22Rv1 (cell line): ENCODE data around the gene POLA1.

Experiments
- H3K27ac ChIP-seq: fragments of 450-650 bp; 2 replicates; pipeline ENCODE4 v1.5.1; 2017
- ZFX ChIP-seq: fragments of 450-650 bp; IDR thresholded peaks from 2 replicates; pipeline ENCODE4 v1.6.1; 2017; ENCODE audit warnings: antibody characterized with exemption, borderline replicate concordance
- TF ChIP-seq, protein P1 (sequence below): fragments of 450-650 bp; IDR thresholded peaks from 2 replicates; pipeline ENCODE4 v1.5.1; 2017; ENCODE audit warnings: mild to moderate bottlenecking

The POLA1 gene

DNA sequence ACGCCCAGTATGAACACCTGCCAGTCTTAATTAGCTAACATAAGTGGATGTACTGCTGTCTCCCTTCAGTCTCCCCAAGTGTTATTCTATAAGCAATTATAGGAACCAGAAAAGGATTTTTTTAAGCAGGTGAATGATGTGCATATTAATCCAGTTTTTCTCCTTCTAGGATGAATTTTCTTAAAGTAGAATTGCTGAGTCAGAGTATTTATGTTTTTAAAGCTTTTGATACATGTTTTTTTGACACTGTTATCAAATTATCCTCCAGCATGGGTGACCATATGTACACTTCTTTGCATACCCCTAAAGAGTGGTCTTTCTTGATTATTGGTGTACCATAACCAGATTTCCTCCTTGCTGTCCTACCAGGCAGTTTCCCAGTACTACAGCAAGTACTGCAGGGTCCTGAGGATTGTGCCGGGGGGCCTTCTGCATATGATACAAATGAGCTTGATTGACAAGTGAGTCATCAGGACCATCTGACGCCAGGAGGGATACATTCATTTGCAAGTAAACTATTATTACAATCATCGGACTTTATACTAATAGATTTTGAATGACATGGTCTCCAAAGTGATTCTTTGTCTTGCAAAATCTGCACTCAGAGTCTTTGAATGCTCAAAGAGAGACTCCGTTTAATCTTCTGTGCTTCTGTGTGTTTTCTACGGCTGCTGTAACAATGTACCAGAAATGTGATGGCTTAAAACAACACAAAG lies 35.9 kb upstream of the POLA1 start:
- no peak for TF ChIP-seq ZFX
- TF ChIP-seq, protein P1, sequence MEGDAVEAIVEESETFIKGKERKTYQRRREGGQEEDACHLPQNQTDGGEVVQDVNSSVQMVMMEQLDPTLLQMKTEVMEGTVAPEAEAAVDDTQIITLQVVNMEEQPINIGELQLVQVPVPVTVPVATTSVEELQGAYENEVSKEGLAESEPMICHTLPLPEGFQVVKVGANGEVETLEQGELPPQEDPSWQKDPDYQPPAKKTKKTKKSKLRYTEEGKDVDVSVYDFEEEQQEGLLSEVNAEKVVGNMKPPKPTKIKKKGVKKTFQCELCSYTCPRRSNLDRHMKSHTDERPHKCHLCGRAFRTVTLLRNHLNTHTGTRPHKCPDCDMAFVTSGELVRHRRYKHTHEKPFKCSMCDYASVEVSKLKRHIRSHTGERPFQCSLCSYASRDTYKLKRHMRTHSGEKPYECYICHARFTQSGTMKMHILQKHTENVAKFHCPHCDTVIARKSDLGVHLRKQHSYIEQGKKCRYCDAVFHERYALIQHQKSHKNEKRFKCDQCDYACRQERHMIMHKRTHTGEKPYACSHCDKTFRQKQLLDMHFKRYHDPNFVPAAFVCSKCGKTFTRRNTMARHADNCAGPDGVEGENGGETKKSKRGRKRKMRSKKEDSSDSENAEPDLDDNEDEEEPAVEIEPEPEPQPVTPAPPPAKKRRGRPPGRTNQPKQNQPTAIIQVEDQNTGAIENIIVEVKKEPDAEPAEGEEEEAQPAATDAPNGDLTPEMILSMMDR = no peak
- H3K27ac ChIP-seq = no peak overlapping the region

DNA sequence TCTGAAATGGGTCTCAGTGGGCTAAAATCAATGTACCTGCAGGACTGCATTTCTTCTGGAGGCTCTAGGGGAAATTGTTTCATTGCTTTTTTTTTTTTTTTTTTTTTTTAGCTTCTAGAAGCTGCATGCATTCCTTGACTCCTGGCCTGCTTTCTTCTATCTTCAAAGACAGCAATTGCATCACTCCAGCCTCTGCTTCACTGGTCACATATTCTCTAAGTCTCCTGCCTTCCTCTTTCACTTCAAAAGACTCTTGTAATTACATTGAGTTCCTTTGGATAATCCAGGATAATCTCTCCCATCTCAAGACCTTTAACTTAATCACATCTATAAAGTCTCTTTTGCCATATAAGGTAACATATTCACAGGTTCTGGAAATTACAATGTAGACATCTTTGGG lies 35.3 kb upstream of the POLA1 start:
- TF ChIP-seq, protein P1 = no peak
- TF ChIP-seq ZFX = no peak
- H3K27ac ChIP-seq = no peak overlapping the region

DNA sequence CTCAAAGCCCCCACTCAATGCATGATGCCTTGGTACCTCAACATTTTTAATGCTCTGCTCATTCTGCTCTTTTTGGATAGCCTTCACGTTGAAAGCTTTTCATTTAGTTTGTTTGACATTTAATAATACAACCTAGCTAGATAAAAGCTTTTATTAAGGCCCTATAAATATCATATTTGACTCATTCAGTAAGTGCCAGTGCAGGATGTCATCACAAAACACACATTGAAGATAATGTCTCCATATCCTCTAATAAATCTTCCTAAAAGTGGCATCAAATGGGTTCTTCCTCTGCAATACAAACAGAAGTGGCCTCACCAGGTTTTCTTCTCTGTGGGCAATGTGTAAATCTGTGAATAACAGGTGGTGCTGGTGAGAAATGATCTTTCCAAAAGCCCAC lies 34.6 kb upstream of the POLA1 start:
- TF ChIP-seq ZFX = no peak
- TF ChIP-seq, protein P1 = no peak

DNA sequence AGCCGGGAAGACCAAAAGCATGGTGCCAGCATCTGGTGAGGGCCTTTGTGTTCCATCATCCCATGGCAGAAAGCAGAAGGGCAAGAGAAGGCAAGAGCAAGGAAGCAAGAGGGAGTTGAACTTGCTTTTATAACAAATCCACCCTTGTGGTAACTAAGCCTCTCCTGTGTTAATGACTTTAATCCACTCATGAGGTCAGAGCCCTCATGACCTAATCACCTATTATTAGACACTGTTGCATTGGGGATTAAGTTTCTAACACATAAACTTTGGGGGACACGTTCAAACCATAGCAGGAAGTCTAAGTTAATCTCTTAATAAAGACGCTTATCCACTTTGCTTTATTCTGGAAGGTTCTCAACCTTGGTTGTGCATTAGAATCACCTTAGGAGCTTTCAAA lies 34.1 kb upstream of the POLA1 start:
- TF ChIP-seq ZFX = no peak
- TF ChIP-seq, protein P1 = no peak
- H3K27ac ChIP-seq = no peak overlapping the region

More for the DNA sequence above, 34.6 kb upstream of the POLA1 start:
- no peak overlapping the region for H3K27ac ChIP-seq

DNA sequence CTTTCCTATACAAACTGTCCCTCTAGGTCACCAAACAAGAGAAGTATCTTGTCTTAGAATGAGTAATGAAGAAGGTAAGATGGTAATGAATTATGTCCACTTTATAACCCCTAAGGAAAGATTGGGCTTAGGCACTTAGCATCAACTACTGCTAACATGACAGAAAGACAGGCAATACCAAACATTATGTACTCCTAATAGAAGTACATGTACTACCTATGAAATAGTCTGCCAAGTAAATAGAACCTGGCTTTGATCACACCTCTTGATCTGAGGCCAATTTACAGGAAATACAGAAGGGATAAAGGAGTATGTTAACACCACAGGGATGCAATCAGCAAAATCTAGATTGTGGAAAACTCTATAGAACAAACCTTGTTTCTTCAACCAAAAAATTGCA lies 32.4 kb upstream of the POLA1 start:
- H3K27ac ChIP-seq = no peak overlapping the region
- no peak for TF ChIP-seq ZFX

DNA sequence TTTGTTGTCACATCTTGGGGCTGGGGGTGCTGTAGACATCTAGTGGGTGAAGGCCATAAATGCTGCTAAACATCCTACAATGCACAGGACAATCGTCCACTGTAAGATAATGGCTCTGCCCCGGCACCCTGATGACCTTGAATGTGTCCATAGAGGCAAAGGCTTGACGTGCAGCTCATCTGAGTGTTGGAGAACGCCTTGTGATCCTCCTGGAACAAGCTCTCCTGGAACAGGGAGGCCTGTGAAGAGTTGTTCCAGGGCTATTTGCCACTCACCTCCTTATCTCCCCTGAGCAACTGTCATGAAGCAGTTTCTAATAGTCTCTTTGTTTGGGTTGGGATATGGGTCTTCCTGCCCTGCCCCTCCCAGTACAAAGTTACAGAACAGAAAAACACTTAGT lies 31.4 kb upstream of the POLA1 start:
- no peak overlapping the region for H3K27ac ChIP-seq
- TF ChIP-seq ZFX = no peak
- TF ChIP-seq, protein P1 = no peak

DNA sequence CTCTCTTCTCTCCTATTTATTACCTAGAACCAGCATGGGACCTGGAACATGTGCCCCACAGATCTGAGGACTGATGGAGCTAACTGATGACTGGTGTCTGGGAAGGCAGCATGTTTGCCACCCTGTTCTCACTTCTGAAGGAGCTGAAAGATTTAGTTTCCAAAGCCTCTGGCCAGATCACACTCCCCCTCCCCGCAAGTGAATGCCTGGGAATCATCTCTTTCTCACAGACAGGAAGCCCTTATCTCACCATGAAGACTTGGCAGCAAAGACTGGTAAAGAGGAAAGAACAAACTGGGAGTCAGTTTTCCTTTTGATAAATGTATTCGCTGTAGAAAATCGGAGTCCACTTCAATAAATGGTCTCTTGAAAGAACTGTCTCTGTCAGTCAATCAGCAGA lies 25.6 kb upstream of the POLA1 start:
- no peak for TF ChIP-seq ZFX
- TF ChIP-seq, protein P1 = no peak

DNA sequence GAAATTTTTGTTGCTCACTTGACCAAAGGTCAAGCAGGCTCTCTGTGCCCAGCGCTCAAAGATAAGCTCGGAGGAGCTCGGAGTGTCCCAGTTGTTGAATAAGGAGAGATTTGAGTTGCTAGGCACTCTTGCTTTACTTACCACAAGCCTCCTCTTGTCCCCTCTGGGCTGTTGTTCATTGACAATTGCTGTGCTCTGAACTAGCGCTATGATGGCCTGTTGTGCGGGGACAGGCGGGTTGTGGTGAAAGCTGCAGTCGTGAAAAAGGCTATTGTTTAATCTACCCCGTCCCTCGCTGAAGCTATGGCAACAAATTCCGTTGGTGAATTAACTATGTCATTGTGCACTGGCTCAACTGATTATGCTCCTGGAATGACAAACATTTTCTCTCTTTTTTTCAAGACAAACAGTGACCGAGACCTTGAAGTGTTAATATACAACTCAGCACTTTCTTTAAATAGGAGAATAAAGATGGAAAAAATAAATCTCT lies 21.0 kb upstream of the POLA1 start:
- no peak for TF ChIP-seq ZFX
- TF ChIP-seq, protein P1 = no peak
- no peak overlapping the region for H3K27ac ChIP-seq

More for the DNA sequence above, 25.6 kb upstream of the POLA1 start:
- no peak overlapping the region for H3K27ac ChIP-seq
